Right ventricle myocardium superior (tissue), 1 donor: ENCODE measurements around the gene TBC1D25. TPM values are rescaled to one million over a fixed set of nuclear protein-coding genes. Genes with fewer than 3 reads are reported as not detected.
A peak's percentile ranks its signal among the peaks of the same experiment; 100 is the strongest.
"Not testable (repeated sequence)": the region's sequence is repeated elsewhere in the genome, so short reads cannot be mapped to it uniquely, and the experiment has no call there.

Source experiments
- ATAC-seq: fragments of 200-7000 bp; cut with Tn5 transposase; one replicate; pipeline ENCODE4 v1.9.1; 2020; ENCODE audit warnings: mild to moderate bottlenecking; ENCODE audit not compliant: poor library complexity
- DNase-seq: peaks from one replicate; pipeline ENCODE4 v3.0.0-alpha.2; 2020
- intact Hi-C: fragments of 100-400 bp; cut with DNase I; formaldehyde crosslinking; loops from one replicate; pipeline ENCODE4 v1.11.2; 2022
- total RNA-seq: library from RNA; stranded (reverse); fragmentation: NEBNext Ultra II Directional; extraction: Animal tissue kit (Norgen Biotek cat#: 25700); gene quantifications from one replicate; pipeline ENCODE4 v1.2.1, GENCODE V29; 2021
- donor health status: DM: no; HTN: yes; CAD: no; lungs with severe emphysema.

TBC1D25 gene
- total RNA-seq, 1 donor from 2014 or later, result 13.9 TPM

DNA sequence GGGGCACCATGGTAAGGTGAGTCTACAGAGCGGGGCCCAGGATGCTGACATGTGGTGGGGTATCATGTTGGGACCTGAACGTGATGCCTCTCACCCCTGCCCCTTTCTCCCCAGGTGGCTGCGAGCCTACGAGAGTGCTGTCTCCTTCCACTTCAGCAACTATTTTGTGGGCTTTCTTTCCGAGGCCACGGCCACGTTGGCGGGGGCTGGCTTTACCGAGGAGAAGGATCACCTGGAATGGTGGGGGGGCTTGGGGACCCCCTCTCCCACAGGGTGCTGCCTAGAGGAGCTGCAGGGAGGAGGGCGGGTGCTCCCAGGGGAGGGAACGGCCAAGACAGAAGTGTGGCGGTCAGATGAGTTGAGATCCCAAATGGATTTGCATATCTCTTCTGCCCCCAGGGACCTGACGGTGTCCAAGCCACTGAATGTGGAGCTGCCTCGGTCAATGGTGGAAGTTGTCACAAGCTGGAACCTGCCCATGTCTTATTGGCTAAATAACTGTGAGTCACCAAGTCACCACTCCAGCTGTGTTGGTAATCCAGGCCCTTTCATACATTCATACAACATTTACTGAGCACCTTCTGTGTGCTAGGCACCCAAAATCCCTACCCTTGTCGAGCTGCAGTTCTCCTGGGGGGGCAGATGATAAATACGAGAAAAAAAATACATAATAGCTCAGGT is 25.2 kb upstream of the TBC1D25 start:
- intact Hi-C loops, result no loop called here
- ATAC-seq (no peak), DNase-seq (no peak)

DNA sequence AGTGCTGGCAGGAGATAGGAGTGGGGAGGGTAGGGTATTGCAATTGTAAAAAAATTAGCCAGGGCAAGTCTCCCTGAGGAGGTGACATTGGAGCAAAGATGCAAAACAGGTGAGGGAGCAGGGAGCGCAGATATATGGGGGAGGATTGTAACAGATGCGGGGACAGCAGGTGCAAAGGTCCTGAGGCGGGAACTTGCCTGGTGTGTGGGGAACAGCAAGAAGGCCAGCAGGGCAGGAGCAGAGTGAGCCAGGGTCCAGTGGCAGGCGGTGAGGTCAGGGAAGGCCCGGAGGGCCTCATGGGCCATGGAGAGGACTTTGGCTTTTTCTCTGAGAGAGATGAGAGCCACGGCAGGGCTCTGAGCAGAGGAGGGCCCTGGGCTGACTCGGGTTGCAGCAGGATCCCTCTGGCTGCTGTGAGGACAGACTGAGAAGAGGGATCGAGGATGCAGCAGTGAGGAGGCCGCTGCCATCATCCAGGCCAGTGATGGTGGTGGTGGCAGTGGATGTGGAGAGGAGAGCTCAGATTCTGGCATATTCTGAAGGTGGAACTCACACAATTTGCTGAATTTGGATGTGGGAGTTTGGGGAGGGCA is 24.6 kb upstream of the TBC1D25 start:
- intact Hi-C loops, result no loop called here
- ATAC-seq, result no peak
- DNase-seq, result no peak

DNA sequence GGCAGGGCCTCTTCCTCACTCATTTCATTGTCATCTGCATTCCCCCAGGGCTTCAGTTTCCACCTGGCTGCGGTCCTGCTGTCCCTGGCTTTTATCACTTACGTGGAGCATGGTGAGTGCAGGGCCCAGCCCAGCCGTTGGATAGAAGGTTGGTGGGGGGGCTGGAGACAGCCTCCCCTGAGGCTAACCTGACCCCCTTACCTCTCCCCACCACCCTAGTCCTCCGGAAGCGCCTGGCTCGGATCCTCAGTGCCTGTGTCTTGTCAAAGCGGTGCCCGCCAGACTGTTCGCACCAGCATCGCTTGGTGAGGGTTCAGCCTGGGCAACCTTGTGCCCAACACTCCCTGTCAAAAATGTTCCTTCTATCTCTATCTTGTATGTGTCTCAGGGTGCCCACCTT is 23.7 kb upstream of the TBC1D25 start:
- ATAC-seq (peak; percentile 34), DNase-seq (no peak)
- intact Hi-C loops, result no loop called here

DNA sequence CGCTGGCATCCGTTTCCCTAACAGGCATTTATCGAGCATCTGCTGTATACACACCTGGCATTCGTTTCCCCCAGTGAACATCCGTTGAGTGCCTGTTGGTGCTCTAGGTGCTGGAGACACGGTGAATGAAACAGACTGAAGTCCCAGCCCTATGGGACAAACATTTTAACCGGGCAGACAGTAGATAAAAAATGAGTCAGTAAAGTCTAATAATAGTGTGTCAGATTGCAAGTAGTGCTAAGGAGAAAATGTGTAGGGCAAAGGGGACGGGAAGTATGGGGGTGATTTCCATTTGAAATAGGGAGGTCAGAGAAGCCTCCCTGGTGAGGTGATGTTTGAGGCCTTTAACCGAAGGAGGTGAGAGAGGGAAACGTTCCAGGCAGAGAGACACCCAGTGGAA is 23.2 kb upstream of the TBC1D25 start:
- ATAC-seq (peak; percentile 40), DNase-seq (no peak)
- intact Hi-C loops, result no loop called here

DNA sequence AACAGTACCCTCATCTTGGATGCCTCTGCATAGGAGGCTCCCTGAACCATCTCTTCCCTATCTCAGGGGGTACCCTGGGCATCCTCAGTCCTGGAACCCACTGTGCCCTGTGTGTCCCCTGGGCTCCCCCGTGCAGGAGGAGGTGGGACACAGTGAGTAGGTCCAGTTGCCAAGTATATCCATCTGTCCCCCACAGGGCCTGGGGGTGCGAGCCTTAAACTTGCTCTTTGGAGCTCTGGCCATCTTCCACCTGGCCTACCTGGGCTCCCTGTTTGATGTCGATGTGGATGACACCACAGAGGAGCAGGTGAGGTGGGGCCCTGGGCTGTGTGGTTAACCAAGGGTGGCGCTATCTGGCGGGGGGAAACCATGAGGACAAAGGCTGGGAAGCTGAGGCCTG is 22.5 kb upstream of the TBC1D25 start:
- DNase-seq, result no peak
- ATAC-seq, result no peak
- intact Hi-C loops, result no loop called here

DNA sequence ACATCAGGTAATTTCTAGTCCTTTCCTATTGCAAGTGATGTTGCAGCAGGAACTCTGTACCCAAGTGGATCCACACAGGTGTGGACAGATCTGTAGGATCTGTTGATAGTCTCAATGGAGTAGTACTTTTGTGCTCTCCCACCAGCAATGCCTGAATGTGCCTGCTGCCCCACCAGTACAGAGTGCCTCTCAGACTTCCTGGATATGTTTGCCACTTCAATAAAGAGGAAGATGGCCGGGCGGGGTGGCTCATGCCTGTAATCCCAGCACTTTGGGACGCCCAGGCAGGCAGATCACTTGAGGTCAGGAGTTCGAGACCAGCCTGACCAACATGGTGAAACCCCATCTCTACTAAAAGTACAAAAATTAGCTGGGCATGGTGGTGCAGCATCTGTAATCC is 20.0 kb upstream of the TBC1D25 start:
- ATAC-seq, intact Hi-C loops: not testable (repeated sequence)

DNA sequence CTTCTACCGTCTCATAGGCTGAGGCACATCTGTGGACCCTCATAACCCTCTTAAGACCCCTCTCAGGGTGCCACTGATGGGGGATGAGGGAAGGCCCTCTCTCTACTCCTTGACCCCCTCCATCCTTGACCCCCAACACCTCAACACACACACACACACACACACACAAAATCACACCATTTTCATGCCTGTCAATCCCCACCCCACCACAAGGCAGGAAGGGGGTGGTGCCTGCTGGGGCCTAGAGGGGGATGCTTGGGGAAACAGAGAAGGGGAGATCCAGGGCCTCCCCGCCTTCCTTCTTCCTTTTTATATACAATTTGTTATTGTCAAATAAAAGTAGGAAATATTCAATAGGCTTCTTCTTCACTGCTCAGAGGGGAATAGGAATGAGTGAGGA is 19.1 kb upstream of the TBC1D25 start:
- no peak for DNase-seq
- intact Hi-C loops, result no loop called here
- no peak for ATAC-seq

More for the DNA sequence above, 20.0 kb upstream of the TBC1D25 start:
- not testable (repeated sequence) for DNase-seq

DNA sequence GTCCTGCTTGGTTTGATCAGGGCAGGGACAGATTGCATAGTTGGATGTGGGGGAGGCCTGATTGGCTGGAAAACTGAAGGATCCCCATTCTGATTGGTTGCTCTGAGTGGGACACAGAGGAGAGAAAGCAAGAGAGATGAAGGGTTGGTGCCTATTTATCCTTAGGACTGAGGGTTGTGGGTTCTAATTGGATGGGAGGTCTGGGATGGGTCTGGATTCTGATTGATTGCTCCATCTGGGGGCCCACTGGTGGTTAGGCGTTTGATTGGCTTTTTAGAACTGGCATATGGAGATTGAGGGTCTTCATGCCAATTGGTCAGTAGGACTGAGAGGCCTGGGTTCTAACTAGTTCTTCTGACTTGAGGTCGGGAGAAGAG is 18.6 kb upstream of the TBC1D25 start:
- ATAC-seq, result no peak
- no peak for DNase-seq
- intact Hi-C loops, result no loop called here

DNA sequence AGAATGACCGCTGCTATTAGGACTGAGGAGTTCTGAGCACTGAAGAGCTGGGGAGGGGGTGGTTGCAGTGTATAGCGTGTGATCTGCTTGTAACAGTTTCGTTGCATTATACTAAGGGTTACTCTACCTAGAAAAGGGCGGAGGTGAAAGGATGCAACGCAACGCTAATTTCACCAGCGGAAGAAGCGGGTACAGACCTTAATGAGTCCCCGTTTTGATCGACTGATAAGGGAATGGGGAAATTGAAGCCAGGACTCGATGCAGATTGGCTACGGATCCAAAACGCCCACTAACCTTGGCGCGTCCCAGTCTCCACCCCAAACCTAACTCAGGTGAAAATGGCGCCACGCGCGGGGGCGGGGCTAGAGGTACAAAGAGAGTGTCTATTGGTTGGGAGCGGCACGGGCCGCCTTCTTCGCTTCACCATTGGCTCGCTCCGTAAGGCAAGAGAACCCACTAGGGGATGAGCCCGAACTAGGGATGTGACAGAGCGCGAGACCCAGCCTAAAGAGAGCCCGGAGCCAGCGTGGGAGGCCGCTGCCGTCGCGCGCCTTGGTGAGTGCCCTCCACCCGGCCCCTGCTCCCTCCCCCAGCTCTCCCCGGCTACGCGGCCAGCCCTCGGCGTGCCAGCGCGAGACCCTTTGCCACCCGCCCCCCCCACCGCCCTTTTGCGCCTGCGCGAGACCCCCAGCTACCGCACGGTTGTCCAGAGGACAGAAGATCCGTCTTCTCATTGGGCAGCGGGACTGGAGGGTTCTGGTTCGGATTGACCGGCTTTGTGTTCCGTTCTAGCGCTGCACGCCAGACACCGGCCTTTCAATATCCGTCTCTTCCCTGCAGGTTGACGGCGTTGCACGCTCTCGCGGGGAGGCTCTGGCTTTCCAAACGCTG is 17.9 kb upstream of the TBC1D25 start, which contains the start of gene EBP:
TSS of gene EBP (plus strand) at position 456 of the 891 bp plus-strand sequence. CDS start 1,964 bp downstream, outside the sequence.
- intact Hi-C loops, result no loop called here
- ATAC-seq, result peak; percentile 99
- DNase-seq, result peak; percentile 92

DNA sequence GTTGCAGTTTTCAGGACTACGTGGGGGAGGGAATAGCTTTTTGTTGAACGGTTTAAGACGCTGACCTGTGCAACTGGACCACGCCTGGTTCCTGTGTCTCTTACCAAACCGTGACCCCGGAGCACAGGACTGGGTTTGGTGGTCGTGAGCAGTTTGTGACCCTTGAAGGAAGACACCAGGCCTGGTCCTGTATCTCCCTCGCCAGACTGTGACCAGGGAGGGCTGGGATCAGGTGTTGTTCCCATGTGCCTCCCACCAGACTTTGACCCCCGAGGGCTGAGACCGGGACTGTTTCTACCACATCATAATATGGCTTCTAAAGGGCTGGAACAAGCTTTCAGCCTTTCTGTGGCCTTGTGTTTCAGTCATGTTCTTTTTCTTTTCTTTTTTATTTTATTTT is 17.2 kb upstream of the TBC1D25 start:
- intact Hi-C loops, result no loop called here
- DNase-seq, result no peak
- no peak for ATAC-seq

DNA sequence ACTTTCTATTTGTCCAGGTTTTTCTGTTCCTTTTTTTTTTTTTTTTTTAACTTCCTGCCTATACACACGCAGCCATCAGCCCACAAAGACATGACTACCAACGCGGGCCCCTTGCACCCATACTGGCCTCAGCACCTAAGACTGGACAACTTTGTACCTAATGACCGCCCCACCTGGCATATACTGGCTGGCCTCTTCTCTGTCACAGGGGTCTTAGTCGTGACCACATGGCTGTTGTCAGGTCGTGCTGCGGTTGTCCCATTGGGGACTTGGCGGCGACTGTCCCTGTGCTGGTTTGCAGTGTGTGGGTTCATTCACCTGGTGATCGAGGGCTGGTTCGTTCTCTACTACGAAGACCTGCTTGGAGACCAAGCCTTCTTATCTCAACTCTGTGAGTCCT is 15.8 kb upstream of the TBC1D25 start:
- DNase-seq (no peak), ATAC-seq (no peak)
- intact Hi-C loops, result no loop called here

DNA sequence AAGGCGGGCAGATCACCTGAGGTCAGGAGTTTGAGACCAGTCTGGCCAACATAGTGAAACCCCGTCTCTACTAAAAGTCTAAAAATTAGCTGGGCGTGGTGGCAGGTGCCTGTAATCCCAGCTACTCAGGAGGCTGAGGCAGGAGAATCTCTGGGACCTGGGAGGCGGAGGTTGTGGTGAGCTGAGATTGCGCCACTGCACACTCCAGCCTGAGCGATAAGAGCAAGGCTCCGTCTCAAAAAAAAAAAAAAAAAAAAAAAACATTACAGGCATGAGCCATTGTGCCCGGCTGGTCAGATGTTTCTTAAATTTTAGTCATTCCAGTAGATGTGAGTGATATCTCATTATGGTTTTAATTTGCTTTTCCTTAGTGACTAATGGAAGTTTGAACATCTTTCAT is 13.7 kb upstream of the TBC1D25 start:
- ATAC-seq, DNase-seq, intact Hi-C loops: not testable (repeated sequence)

DNA sequence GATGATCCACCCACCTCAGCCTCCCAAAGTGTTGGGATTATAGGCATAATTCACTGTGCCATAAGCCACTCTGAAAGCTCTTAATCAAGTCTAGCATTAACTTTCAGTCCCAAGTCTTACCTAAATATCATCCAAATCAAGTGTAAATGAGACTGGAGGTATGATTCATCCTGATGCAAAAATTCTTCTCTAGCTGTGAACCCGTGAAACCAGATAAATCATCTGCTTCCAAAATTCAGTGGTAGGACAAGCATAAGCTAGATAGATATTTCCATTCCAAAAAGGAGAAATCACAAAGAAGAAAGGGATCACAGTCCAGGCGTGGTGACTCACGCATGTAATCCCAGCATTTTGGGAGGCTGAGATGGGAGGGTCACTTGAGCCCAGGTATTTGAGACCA is 8.8 kb upstream of the TBC1D25 start:
- intact Hi-C loops, result no loop called here
- ATAC-seq (no peak), DNase-seq (no peak)

DNA sequence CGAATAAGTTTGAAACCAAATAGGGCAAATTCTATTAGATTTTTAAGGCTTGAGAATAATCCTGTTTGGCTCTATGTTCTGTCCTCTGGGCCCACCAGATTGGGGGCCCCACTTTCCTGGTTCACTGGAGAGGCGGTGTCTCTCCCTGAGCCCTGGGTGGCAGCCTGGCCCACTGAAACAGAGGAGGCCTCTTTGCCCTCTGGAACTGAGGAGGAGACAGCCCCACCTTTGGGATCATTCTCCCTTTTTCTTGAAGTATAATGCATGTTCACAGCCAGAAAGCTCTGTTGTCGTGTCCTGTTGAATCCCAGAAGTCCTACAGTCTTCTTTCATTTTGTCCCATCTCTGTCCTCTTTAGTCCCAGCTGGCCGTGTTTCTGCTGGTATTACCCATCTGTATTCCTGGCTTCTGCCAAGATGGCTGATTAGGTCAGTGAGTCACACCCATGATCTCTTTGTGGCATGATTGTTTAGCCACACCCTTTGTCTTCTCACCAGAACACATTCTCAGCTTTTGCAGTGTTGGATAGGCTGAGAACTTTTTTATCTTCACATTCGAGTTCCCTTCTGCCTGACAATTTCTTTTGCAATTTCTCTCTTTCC is 8.1 kb upstream of the TBC1D25 start:
- DNase-seq (no peak), ATAC-seq (peak; percentile 71)
- intact Hi-C loops, result no loop called here

DNA sequence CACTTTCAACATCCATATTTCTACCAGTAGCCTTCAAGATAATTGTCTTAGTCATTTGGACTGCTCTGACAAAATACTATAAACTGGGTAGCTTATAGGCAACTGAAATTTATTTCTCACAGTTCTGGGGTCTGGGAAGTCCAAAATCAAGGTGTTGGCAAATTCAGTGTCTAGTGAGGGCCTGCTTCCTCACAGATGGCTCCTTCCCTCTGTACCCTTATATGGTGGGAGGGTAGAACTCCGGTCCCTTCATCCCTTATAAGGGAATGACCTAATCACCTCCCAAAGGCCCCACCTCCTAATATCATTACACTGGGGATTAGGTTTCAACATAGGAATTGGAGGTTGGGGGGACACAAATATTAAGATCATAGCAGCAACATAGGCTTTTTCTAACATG is 7.4 kb upstream of the TBC1D25 start:
- DNase-seq, result no peak
- intact Hi-C loops, result no loop called here
- ATAC-seq, result no peak

DNA sequence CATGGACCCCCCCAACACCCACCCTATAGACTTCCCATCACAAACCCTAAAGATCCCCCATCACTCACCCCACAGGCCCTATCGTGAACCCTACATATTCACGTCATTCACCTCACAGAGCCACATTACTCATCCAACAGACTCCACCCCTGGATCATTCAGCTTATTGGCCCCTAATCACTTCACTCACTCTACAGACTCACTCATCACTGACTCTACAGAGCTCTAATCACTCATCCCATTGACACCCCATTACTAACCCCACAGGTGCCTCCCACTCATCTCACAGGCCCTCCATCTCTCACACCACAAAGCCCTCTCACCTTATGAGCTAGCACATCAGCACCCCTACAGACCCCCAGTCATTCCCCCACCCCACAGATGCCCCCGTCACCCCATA is 6.3 kb upstream of the TBC1D25 start:
- DNase-seq (no peak), ATAC-seq (no peak)
- intact Hi-C loops, result no loop called here

DNA sequence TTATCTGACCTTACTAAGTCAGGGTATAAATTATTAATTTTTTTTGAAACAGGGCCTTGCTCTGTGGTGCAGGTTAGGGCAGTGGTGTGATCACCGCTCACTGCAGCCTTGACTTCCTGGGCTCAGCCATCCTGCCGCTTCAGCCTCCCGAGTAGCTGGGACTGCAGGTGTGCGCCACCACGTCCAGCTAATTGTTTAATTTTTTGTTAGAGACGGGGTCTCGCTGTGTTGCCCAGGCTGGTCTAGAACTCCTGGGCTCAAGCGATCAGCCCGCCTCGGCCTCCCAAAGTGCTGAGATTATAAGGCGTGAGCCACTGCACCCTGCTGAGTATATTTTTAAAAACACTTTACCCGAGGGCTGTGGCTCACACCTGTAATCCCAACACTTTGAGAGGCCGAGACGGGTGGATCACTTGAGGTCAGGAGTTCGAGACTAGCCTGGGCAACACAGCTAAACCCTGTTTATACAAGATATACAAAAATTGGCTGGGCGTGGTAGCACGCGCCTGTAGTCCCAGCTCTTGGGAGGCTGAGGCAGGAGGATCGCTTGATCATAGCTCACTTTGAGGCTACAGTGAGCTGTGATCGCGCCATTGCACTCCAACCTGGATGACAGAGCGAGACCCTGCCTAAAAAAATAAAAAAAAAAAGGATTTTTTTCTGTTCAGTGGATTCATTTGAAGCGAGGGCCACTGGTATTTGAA is 721 bp upstream of the TBC1D25 start:
- ATAC-seq (no peak), DNase-seq (no peak)
- intact Hi-C loops, result no loop called here

DNA sequence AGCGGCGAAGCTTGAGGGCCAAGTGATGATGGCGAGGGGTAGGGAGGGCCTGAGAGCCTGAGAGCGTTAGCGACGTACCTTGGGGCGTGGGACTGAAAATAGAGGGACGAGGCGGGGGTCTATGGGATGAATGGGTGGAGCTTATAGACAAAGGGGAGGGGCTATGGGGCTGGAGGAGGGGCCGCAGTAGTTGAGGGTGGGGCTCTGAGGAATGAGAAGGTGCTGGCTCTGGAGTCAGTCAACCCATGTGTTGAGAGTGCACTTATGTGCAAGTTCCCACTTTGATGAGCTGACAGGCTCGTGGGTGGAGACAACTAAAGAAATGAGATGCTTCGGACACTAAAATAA is 488 bp downstream of the TBC1D25 start:
- DNase-seq, result no peak

DNA sequence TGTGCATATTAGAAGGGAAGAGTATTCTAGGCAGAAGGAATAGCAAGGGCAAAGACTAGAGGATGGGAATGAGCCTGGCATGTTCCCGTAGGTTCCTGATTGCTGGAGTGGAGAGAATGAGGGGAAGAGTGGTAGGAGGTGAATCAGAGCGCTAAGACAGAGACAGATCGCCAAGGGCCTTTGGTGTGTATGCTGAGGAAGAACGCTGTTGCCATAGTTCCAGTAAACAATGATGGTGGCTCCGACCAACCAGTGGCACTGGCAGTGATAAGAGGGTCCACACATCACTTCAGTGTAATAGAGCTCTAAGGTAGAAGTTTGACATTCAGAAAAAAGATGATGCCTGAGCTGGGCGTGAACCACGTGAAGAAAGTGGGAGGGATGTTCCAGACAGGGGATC is 966 bp downstream of the TBC1D25 start:
- no peak for DNase-seq
- ATAC-seq, result no peak
- intact Hi-C loops, result no loop called here

More for the DNA sequence above, 488 bp downstream of the TBC1D25 start:
- intact Hi-C loops, result no loop called here
- peak; percentile 75 for ATAC-seq
